NAMALWA (cell line): ENCODE data around the gene KCNK3.

Source experiments
- DNase-seq: peaks from one replicate; pipeline ENCODE4 v3.0.0-alpha.2; 2015; ENCODE audit warnings: low spot score

KCNK3 gene

GRCh38 chr2:26666671-26667070 is 25.9 kb upstream of the KCNK3 start:
- DNase-seq = no peak

DNA sequence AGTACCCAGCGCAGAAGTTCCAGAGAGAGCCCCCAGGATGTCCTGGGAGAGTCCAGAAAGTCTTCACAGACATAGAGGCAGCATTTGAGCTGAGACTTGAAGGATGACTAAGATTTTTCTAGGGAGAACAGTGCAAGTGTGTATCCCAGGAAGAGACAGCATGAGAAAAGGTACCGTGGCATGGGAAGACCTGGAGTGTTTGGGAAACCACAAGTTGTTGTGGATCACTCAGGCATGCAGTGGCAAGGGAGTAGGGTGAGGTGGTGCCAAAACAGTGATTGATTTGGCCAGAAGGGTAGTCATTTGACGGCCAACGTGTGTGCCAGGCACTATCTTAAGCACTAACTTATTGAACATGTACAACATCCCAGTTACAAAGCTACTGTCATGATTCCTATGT is 24.5 kb upstream of the KCNK3 start:
- no peak for DNase-seq

- DNase-seq = no peak
These were observed 23.4 kb upstream of the KCNK3 start for GRCh38 chr2:26668856-26669750.

DNA sequence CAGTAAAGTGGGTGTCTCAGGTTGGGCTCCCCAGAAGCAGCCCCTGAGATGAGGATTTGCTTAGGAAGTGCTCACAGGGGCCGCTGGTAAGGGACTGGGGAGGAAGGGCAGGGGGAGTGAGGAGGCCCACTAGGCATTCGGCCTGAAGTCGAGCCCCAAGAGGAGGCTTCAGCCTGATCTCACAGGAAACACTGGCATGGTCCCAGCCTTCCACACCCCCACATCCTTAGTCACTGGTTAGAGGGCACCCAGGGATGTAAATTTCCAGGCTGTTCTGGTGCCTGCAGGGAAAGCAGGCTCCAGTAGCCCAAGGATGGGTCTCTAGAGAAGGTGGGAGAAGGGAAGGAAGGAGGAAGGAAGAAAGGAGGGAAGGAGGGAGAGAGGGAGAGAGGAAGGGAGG is 22.4 kb upstream of the KCNK3 start:
- DNase-seq = no peak

DNA sequence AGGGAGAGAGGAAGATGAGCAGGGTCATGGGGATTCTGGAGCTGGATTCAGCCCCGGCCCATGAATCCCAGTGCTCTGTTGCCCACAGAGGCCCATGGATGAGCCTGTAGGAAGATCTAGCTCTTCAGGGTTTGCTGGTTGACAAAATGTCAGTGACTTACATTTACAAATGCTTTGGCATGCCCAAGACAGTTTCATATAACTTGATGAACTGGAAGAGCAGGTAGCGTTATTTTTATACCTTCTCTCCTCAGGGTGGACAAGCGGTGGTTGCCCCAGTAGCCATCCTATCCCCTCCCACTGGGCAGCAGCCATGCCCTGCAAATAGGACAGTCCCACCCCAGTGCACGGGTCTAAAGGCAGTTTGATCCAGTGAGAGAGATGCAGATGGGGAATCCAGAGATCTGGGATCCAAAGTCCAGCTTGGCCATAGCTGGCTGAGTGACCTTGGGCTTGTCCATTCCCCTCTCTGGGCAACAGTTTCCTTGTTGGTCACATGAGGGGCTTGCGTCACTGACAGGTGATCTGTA is 21.5 kb upstream of the KCNK3 start:
- DNase-seq = no peak

DNA sequence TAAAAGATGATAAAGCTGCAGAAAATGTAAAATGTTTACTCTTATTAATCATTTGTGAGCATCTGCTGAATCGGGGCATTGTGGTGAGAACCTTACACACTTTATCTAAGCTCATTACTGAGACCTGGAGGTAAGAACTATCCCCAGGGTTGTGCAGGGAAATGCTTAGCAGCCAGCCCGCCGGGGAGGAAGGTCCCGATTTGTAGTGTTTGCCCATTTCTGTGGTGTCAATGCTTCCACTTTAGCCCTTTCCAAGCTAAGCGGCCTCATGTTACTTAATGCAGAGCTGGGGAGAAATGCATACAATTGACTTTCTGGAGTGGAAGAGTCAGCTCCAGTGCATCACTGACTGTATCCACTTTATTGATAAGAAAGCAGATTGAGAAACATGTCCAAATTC is 20.8 kb upstream of the KCNK3 start:
- DNase-seq = no peak

DNA sequence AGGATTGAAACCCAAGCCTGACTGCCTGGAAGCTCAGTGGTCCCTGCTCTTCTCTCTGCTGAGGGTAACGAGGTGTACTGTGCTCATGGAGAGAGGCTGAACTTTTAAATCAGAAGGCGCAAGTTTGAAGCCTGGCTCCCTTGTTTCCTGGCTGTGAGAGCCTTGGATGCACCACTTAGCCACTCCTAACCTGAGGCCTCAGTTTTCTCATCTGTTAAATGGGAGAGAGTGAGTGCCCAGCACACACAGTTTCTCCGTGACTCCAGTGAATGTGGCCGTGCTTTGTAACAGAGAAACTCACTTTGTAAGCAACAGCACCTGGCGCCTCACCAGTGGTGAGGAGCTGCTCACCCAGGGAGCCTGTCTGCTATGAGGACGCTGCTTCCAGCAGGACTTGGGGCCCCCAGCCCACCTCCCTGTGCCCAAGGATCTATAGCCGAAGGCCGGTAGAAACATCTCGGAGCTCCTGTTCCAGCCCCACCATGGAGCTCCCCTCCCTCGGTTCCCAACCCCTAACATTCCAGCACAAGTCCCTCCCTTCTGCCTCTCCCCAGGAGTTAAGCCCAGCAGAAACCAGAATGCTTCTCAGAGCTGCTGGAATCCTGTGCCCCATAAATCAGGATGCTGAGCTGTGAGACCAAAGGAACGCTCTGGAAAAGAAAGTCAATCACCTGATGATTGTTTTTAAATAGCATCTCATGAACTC is 20.3 kb upstream of the KCNK3 start:
- DNase-seq = no peak

DNA sequence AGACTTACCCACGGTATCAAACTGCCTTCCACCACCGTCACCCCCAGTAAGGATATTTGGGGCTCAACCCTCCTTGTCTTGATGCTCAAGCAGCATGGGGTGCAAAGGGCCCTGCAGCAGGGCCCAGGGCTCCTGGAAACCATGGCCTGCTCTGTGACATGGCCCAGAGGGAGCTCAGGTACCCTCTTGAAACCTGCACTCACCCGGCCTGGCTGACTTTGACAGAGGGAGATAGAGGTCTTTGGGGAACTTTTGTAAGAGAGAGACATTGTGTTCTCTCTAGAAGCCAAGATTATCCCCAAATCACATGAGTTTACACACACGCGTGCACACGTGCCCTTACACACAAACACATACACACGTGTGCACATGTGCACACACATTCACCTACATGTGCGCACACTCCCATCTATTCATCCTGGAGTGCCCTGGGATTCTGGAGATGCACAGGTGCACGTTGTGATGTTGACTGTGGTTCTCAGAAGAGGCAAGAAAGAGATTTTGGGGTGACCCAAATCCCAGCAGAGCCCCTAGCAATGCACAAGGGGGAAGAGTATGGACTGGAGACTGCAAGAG is 19.6 kb upstream of the KCNK3 start:
- no peak for DNase-seq

DNA sequence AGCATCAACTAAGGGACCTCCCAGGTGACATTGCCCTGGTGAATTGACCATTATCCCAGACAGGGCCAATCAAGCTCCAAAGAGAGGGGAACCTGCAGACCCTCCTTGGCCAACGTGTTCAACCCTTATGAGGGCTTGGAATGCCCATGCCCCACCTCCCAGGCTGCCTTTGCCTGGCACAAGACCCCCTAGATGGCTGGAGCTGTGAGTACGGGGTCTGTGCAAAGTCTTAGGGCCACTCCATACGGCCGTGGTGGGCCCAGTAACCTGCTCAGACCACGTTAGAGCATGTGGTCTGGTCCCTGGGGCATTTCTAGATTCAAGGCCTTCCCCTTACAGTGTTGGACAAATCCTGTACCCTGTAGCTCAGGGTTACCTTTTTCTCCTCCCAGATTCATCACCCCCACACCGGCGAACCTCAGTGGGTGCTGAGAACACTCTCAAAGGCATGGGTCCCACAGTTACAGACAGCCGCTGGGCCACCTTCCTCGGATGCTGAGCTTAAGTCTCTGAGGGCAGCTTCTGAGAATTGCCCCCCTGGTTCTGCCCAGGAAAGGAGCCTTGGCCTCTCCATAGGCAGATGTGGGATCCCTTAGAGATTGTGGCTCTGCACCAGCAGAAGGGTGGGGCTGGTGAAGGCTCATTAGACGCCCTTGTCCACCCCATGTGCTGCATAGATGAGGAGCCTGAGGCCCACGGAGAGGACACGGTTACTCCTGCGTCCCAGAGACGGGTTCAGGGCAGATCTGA is 18.3 kb upstream of the KCNK3 start:
- no peak for DNase-seq

GRCh38 chr2:26674771-26675170 is 17.8 kb upstream of the KCNK3 start:
- no peak for DNase-seq

- no peak for DNase-seq
These were observed 16.8 kb upstream of the KCNK3 start for GRCh38 chr2:26675651-26676255.

DNA sequence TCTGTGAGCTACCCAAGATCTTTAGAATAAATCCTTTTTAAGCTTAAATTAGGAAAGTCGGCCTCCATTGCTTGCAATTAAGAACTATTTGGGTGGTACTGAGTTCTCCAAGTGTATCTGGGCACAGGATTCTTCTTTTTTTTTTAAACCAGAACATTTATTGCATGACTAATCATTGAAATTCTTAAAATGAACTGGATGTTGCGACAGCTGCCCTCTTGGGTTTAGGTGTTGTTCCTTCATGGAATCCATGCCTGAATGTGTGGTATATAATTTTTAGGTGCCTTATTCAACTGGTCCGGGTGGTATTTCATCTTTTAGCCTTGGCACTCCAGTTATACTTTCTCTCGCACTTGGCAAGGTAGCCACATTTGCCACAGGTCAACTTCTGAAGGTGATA is 14.5 kb upstream of the KCNK3 start:
- DNase-seq = no peak

- no peak for DNase-seq
These were observed 12.7 kb upstream of the KCNK3 start for GRCh38 chr2:26679867-26680266.

- no peak for DNase-seq
These were observed 10.9 kb upstream of the KCNK3 start for GRCh38 chr2:26681656-26682055.

DNA sequence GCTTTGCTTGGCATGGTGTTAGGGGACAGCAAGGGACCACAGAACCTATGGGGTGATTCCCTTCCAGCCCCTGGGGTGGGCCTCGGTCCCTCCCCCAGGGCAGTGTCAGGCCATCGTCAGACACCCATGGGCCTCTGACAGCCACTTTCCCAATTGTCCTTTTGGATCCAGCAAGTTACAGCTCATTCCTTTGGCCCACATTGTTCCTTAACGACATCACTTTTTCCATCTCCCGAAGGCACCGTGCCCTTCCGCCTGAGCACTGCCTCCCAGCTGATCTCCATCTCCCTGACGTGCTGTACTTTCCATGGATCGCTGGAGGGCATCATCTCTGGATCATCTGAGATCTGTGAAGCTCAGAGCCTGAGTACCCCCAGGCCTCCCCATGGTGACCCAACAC is 10.4 kb upstream of the KCNK3 start:
- DNase-seq = no peak

- DNase-seq = no peak
These were observed 8.9 kb upstream of the KCNK3 start for GRCh38 chr2:26683583-26683982.

DNA sequence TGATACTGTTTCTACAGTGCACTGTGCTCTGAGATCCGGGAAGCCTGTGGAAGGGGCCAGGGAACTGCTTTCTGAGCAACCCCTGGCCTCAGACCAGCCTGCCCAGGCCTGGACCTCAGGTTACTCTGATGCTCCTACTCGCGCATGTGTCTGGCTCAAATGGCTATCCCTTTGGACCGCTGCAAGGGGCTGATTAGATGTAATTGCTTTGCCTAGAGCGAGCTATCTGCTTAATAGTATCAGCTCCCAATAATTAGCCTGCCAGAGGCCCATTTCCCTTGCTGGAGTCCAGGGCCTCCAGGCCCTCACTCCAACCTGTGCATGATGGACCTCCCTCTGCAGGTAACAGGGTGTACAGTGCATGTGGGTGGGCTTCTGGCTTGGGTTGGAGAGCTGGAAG is 7.2 kb upstream of the KCNK3 start:
- no peak for DNase-seq

- DNase-seq = no peak
These were observed 6.3 kb upstream of the KCNK3 start for GRCh38 chr2:26685989-26686839.

GRCh38 chr2:26687328-26687727 is 5.2 kb upstream of the KCNK3 start:
- no peak for DNase-seq

DNA sequence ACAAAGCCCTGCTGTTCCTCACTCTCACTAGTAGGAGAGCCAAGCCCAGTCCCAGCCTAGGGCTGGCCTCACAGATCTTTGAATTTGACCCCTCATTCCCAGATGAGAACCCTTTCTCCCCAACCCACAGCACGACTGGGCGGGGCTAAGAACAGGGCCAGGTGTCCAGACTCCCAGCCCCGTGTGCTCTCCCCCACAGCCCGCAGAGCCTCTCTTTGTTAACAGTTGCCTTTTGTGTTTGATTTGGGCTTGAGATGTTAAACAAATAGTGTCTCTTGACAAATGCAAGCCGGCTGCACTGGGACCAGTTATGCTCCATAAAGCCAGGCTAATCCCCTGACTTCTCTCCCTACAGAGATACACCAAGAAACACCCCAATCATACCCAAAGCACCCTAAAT is 4.7 kb upstream of the KCNK3 start:
- no peak for DNase-seq

- DNase-seq = no peak
These were observed 1.4 kb upstream of the KCNK3 start for GRCh38 chr2:26691161-26691560.
